Activated CD4-positive, alpha-beta T cell treated with anti-CD3 and anti-CD28 coated beads, Interleukin-2, Interleukin-6, amounts not matched to agents 100 ng/mL and 50 ng/mL, durations not matched to agents 16 hours and 8 hours (primary cell): ENCODE results near the gene TNFRSF17.

Source experiments
- DNase-seq: peaks from one replicate; pipeline ENCODE4 v3.0.0-alpha.2; 2020

Gene TNFRSF17

GRCh38 chr16:11972128-11972527, 7.1 kb downstream of the TNFRSF17 start:
- DNase-seq, result no peak

GRCh38 chr16:11973070-11973469, 8.1 kb downstream of the TNFRSF17 start:
- no peak for DNase-seq

- no peak for DNase-seq
Measured at GRCh38 chr16:11976850-11977375, 11.9 kb downstream of the TNFRSF17 start.

- DNase-seq, result no peak
Measured at GRCh38 chr16:11977376-11978041, 12.5 kb downstream of the TNFRSF17 start.

- DNase-seq, result no peak
Measured at GRCh38 chr16:11978080-11978479, 13.1 kb downstream of the TNFRSF17 start.

GRCh38 chr16:11979013-11979672, 14.1 kb downstream of the TNFRSF17 start:
- no peak for DNase-seq

GRCh38 chr16:11980136-11980844, 15.3 kb downstream of the TNFRSF17 start:
- DNase-seq, result no peak

GRCh38 chr16:11985250-11985649, 20.2 kb downstream of the TNFRSF17 start:
- no peak for DNase-seq

GRCh38 chr16:11986521-11987057, 21.6 kb downstream of the TNFRSF17 start:
- DNase-seq, result no peak

GRCh38 chr16:11988258-11988978, 23.4 kb downstream of the TNFRSF17 start:
- DNase-seq, result no peak

- no peak for DNase-seq
Measured at GRCh38 chr16:11990702-11991390, 25.8 kb downstream of the TNFRSF17 start.

GRCh38 chr16:11992008-11992584, 27.1 kb downstream of the TNFRSF17 start:
- DNase-seq, result no peak

- DNase-seq, result no peak
Measured at GRCh38 chr16:11992586-11993524, 27.8 kb downstream of the TNFRSF17 start.

GRCh38 chr16:11994143-11995119, 29.4 kb downstream of the TNFRSF17 start:
- DNase-seq, result no peak

- no peak for DNase-seq
Measured at GRCh38 chr16:11996433-11997330, 31.7 kb downstream of the TNFRSF17 start.

GRCh38 chr16:12000032-12000431, 35.0 kb downstream of the TNFRSF17 start:
- no peak for DNase-seq

GRCh38 chr16:12002447-12003006, 37.5 kb downstream of the TNFRSF17 start:
- no peak for DNase-seq

- no peak for DNase-seq
Measured at GRCh38 chr16:12006637-12007036, 41.6 kb downstream of the TNFRSF17 start.
